HCT116 (cell line): ENCODE results near the gene HSH2D.

Experiments used
- EZH2 ChIP-seq: fragments of 200-600 bp; sonication (generic); IDR thresholded peaks from 2 replicates; pipeline ENCODE4 v1.6.1; 2017; ENCODE audit warnings: antibody characterized with exemption, mixed run types
- EZH2phosphoT487 ChIP-seq: fragments of 200-600 bp; IDR thresholded peaks from 2 replicates; pipeline ENCODE4 v1.6.1; 2018; ENCODE audit warnings: antibody characterized with exemption, borderline replicate concordance
- FOSL1 ChIP-seq: IDR thresholded peaks from 2 replicates; pipeline ENCODE4 v1.6.1; 2012; ENCODE audit warnings: low read depth
- POLR2A ChIP-seq: IDR thresholded peaks from 2 replicates; pipeline ENCODE4 v1.7.0; 2011; ENCODE audit warnings: borderline replicate concordance; ENCODE audit not compliant: insufficient read depth, insufficient read length; ENCODE audit errors: extremely low read depth
- POLR2AphosphoS5 ChIP-seq: IDR thresholded peaks from 2 replicates; pipeline ENCODE4 v1.6.1; 2011; ENCODE audit warnings: mild to moderate bottlenecking, low read depth, low read length, moderate library complexity
- SIN3A ChIP-seq: IDR thresholded peaks from 2 replicates; pipeline ENCODE4 v1.6.1; 2012; ENCODE audit warnings: low read depth
- ZFX ChIP-seq: fragments of 450-650 bp; IDR thresholded peaks from 2 replicates; pipeline ENCODE4 v1.6.1; 2017
- TF ChIP-seq, protein P1 (sequence below), 3 experiments: fragments of 200-600 bp in 1 of 3; sonication (generic) in 1 of 3; IDR thresholded peaks in 2 of 3; conservative IDR thresholded peaks in 1 of 3; 2 replicates each; pipeline ENCODE4 v1.5.1; 2012 to 2017; ENCODE audit warnings: low read depth in 2 of 3, low read length in 2 of 3, antibody characterized with exemption in 1 of 3, borderline replicate concordance in 1 of 3, control low read depth in 1 of 3, mild to moderate bottlenecking in 1 of 3, mixed read lengths in 1 of 3, mixed run types in 1 of 3, moderate library complexity in 1 of 3; ENCODE audit not compliant: insufficient read depth in 1 of 3
- TF ChIP-seq, protein P2 (sequence below): IDR thresholded peaks from 2 replicates; pipeline ENCODE4 v1.6.1; 2012; ENCODE audit warnings: low read depth

DNA sequence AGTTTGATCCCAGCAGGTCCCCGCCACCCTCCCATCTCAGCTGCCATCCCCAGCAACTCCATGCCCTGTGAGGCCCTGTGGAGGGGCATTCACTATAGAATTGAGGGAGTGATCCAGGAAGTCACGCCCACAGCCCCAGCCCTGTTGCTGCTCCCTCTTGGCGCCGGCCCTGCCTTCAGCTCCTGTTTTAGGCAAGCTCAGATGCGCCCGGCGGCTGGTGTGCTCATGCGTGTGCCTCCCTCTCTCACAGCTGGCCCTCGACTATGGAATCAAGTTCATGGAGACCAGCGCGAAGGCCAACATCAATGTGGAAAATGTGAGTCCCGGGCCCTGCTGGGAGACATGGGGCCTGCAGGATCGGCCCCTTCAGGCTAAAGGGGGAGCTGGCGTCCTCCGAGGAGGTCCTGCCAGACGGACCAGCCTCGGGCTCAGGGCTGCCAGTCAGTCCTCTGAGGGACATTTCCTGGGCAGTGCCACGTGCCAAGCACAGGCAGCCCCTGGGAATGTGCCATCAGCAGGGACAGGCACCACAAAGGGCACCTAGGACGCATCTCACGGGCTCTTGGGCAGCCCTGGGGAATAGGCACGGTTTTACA, 15.6 kb upstream of the HSH2D start:
- no peak for TF ChIP-seq ZFX
- TF ChIP-seq, protein P1, sequence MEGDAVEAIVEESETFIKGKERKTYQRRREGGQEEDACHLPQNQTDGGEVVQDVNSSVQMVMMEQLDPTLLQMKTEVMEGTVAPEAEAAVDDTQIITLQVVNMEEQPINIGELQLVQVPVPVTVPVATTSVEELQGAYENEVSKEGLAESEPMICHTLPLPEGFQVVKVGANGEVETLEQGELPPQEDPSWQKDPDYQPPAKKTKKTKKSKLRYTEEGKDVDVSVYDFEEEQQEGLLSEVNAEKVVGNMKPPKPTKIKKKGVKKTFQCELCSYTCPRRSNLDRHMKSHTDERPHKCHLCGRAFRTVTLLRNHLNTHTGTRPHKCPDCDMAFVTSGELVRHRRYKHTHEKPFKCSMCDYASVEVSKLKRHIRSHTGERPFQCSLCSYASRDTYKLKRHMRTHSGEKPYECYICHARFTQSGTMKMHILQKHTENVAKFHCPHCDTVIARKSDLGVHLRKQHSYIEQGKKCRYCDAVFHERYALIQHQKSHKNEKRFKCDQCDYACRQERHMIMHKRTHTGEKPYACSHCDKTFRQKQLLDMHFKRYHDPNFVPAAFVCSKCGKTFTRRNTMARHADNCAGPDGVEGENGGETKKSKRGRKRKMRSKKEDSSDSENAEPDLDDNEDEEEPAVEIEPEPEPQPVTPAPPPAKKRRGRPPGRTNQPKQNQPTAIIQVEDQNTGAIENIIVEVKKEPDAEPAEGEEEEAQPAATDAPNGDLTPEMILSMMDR (IDR thresholded peaks at IDR 0.05 in 2 of 3, conservative IDR thresholded peaks at IDR 0.05 in 1 of 3; ENCODE audit: borderline replicate concordance in 1 of 3, insufficient read depth in 1 of 3, low read depth in 2 of 3, low read length in 2 of 3): no peak
- no peak for TF ChIP-seq EZH2phosphoT487
- TF ChIP-seq POLR2AphosphoS5: no peak
- TF ChIP-seq POLR2A: no peak
- TF ChIP-seq EZH2: no peak
- TF ChIP-seq, protein P2, sequence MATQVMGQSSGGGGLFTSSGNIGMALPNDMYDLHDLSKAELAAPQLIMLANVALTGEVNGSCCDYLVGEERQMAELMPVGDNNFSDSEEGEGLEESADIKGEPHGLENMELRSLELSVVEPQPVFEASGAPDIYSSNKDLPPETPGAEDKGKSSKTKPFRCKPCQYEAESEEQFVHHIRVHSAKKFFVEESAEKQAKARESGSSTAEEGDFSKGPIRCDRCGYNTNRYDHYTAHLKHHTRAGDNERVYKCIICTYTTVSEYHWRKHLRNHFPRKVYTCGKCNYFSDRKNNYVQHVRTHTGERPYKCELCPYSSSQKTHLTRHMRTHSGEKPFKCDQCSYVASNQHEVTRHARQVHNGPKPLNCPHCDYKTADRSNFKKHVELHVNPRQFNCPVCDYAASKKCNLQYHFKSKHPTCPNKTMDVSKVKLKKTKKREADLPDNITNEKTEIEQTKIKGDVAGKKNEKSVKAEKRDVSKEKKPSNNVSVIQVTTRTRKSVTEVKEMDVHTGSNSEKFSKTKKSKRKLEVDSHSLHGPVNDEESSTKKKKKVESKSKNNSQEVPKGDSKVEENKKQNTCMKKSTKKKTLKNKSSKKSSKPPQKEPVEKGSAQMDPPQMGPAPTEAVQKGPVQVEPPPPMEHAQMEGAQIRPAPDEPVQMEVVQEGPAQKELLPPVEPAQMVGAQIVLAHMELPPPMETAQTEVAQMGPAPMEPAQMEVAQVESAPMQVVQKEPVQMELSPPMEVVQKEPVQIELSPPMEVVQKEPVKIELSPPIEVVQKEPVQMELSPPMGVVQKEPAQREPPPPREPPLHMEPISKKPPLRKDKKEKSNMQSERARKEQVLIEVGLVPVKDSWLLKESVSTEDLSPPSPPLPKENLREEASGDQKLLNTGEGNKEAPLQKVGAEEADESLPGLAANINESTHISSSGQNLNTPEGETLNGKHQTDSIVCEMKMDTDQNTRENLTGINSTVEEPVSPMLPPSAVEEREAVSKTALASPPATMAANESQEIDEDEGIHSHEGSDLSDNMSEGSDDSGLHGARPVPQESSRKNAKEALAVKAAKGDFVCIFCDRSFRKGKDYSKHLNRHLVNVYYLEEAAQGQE: no peak
- TF ChIP-seq FOSL1: no peak
- no peak for TF ChIP-seq SIN3A
